IMR-90 (cell line): ENCODE data around the gene MEF2B.

Experiments used
- BHLHE40 ChIP-seq: fragments of 150-350 bp; IDR thresholded peaks from 2 replicates; pipeline ENCODE4 v1.6.1; 2016; ENCODE audit warnings: mild to moderate bottlenecking, low read depth, low read length
- CEBPB ChIP-seq: IDR thresholded peaks from 2 replicates; pipeline ENCODE4 v1.6.1; 2012; ENCODE audit warnings: low read depth, low read length, improper control_type of control experiment
- TF ChIP-seq, protein P1 (sequence below): conservative IDR thresholded peaks from 2 replicates; pipeline ENCODE4 v1.5.1; 2012; ENCODE audit warnings: mild to moderate bottlenecking, low read depth, low read length, improper control_type of control experiment

DNA sequence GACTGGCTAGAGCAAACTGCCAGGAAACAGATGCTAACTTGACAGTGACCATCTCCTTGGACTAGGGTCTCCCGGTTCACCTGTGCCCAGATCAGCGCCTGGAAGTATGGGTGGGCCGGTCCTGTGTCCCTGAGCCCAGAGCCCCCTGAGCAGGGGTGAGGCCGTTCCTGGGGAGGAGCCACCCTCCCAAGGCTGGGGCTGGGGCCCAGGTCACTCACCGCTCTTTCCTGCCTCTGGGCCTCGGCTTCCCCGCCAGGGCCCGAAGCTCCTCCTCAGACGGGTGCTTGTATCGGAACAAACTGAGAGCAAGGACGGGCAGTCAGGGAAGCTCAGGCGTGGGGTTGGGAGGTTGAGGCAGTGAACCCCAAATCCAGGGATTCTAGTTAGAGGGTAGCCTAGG lies 37.2 kb downstream of the MEF2B start:
- TF ChIP-seq, protein P1, sequence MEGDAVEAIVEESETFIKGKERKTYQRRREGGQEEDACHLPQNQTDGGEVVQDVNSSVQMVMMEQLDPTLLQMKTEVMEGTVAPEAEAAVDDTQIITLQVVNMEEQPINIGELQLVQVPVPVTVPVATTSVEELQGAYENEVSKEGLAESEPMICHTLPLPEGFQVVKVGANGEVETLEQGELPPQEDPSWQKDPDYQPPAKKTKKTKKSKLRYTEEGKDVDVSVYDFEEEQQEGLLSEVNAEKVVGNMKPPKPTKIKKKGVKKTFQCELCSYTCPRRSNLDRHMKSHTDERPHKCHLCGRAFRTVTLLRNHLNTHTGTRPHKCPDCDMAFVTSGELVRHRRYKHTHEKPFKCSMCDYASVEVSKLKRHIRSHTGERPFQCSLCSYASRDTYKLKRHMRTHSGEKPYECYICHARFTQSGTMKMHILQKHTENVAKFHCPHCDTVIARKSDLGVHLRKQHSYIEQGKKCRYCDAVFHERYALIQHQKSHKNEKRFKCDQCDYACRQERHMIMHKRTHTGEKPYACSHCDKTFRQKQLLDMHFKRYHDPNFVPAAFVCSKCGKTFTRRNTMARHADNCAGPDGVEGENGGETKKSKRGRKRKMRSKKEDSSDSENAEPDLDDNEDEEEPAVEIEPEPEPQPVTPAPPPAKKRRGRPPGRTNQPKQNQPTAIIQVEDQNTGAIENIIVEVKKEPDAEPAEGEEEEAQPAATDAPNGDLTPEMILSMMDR = no peak
- no peak for TF ChIP-seq CEBPB
- no peak for TF ChIP-seq BHLHE40
